GM12873 (cell line): ENCODE data around the gene ZNF740.

Experiments used
- TF ChIP-seq, protein P1 (sequence below): IDR thresholded peaks from 2 replicates; pipeline ENCODE4 v1.5.1; 2012; ENCODE audit warnings: low read depth, mild to moderate bottlenecking, moderate library complexity, low read length, control low read depth; ENCODE audit not compliant: insufficient read depth; ENCODE audit errors: missing control alignments

Gene ZNF740

DNA sequence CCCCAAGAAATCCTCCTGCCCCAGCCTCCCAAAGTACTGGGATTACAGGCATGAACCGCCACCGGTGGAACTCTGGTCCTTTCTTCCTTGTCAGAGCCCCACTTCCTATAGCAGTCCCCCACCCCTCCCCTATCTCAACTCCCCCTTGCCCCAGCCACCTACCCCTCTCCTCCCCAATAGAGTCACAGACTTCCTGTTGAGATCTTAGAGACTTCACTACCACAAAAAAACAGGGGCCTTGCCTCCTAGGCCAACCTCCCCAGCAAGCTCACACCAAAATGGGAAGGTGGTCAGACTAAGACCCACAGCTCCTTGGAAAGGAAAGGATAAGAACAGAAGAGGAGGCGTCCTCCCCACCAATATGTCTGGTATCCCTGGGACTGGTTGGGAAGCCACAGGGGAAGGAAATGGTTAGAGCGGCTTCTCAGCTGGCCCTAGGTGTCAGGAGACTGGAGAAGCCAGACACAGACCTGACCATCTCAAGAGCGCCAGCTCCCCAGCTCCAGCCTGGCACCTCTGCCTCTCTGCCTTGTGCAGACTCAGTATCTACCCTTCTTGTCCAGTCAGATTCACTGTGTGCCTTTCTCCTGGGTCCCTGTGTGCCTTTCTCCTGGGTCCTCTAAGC lies 18.1 kb downstream of the ZNF740 start:
- TF ChIP-seq, protein P1, sequence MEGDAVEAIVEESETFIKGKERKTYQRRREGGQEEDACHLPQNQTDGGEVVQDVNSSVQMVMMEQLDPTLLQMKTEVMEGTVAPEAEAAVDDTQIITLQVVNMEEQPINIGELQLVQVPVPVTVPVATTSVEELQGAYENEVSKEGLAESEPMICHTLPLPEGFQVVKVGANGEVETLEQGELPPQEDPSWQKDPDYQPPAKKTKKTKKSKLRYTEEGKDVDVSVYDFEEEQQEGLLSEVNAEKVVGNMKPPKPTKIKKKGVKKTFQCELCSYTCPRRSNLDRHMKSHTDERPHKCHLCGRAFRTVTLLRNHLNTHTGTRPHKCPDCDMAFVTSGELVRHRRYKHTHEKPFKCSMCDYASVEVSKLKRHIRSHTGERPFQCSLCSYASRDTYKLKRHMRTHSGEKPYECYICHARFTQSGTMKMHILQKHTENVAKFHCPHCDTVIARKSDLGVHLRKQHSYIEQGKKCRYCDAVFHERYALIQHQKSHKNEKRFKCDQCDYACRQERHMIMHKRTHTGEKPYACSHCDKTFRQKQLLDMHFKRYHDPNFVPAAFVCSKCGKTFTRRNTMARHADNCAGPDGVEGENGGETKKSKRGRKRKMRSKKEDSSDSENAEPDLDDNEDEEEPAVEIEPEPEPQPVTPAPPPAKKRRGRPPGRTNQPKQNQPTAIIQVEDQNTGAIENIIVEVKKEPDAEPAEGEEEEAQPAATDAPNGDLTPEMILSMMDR, result no peak

DNA sequence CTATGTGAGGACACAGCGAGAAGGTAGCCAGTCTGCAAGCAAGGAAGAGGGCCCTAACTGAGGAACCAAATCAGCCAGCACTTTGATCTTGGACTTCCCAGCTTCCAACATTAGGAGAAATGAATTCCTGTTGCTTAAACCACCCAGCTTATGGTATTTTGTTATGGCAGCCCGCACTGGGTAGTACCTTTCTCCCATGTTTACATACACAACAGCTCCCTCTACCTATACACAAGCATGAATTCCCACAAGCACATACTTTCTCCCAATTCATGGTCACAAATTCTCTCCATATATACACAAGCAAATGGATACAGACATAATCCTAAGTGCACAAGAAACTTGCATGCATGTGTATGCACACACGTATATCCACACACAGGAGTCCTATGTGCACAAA lies 19.2 kb downstream of the ZNF740 start:
- TF ChIP-seq, protein P1, result no peak

DNA sequence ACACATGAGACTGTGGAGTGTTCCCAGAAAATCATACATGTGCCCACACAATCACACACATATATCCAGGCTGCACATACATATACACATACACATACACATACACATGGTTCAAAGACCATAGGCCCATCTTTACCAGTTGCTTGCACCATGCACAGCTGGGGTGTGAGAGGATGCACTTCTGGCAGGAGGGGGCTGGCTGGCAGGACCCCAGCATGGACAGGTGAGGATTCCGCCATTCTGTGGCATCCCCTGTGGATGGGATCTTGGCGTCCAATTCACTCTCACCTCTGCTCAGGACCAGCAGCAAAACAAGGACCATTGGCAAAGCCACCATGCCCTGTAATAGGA lies 19.6 kb downstream of the ZNF740 start:
- TF ChIP-seq, protein P1, result no peak

DNA sequence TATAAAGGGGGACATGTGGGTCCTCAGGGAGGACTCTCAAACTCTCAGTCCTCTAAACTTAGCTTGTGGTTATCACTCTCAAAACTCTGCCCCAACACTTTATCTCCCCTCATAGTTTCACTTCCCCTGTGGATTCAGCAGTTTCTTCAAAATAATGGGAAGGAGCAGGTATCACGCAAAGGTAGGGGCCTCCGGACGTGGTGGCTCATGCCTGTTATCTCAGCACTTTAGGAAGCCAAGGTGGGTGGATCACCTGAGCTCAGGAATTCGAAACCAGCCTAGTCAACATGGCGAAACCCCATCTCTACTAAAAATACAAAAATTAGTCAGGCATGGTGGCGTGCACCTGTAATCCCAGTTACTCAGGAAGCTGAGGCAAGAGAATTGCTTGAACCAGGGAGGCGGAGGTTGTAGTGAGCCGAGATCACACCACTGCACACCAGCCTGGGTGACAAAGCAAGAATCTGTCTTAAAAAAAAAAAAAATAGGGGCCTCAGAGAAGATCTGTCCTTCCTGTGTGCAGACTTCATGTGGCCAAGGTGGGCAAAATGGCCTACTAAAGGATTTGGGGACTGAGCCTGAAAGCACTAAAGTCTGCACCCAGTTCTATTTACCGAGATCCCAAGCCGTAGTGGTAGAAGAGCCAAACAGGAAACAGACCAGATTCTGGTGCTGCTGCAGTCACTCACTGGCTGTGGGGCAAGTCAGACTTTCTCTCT lies 20.1 kb downstream of the ZNF740 start:
- TF ChIP-seq, protein P1, result no peak

DNA sequence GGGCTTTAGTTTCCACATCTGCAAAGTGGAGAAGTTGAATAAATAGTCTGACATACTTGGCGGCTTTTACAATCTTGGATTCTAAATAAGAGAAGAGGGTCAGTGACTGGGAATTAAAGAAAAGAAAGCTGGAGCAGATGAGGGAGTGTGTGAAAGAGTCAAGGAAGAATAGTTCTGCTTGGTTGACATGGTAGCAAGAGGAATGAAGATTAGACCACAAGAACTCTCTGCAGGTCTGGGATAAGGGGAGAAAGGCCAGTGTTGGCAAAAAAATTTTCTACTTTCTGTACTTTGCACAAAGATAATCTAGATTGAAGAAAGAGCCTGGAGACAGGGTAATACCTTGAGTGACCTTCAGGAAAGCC lies 20.6 kb downstream of the ZNF740 start:
- TF ChIP-seq, protein P1, result no peak

DNA sequence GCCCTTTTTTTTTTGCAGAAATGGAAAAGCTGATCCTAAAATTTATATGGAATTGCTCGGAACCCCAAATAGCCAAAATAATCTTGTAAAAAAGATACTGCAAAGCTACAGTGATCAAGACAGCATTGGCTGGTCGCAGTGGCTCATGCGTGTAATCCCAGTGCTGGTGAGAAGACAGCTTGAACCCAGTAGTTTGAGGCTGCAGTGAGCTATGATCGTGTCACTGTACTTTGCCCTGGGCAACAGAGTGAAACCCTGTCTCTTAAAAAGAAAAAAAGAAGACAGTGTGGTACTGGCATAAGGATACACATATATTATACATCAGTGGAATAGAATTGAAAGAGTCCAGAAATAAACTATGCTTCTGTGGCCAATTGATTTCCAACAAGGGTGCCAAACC lies 21.1 kb downstream of the ZNF740 start:
- TF ChIP-seq, protein P1, result no peak

DNA sequence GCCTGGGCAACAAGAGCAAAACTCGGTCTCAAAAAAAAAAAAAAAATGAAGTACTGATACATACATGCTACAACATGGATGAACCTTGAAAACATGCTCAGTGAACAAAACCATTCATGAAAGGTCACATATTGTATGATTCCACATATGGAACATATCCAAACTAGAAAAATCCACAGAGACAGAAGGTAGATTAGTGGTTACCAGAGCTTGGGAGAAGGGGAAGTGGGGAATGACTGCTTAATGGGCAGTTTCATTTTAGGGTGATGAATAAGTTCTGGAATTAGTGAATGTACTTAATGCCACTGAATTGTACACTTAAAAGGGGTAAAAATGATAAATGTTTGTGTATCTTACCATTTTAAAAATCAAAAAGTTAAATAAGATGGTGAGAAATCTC lies 23.8 kb downstream of the ZNF740 start:
- TF ChIP-seq, protein P1, result no peak
